ENCODE data around the gene PAMR1.

DNA sequence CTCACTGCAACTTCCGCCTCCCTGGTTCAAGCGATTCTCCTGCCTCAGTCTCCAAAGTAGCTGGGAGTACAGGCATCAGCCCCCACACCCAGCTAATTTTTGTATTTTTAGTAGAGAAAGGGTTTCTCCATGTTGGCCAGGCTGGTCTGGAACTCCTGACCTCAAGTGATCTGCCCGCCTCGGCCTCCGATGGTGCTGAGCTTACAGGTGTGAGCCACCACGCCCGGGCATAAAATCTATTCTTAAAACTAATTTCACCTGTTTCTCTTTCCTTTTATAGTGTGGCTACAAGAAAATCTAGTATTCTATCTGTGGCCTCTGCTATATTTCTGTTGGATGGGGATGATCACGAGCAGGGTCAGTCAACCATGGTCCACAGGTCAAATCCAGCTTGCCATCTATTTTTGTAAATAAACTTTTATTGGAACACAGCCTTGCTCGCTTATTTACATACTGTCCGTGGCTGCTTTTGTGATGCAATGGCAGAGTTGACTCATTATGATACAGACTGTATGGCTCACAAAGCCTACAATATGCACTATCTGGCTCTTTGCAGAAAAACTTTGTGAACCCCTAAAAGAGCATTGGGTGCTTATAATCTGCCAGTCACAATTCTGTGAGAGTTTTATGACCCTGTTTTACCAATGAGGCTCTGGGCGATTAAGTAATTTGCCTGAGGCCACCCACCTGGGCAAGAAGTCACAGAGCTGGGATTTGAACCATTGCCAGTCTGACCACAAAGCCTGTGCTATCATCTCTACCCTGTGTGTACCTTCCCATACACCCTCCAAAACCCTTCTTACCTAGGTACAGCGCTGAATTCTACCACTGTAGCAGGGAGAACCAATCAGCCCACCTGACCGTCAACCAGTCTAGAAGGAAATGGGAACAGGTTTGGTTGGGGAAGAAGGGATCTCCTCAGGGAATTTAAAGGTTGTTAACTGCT lies 134.4 kb downstream of the PAMR1 start:
- TF ChIP-seq POLR2A (IDR thresholded peaks at IDR 0.05; ENCODE audit: low read length) (no peak), GATA1 (IDR thresholded peaks at IDR 0.05; ENCODE audit: low read depth, low read length) (no peak)

Data from erythroblast (primary cell).